ENCODE data around the gene KMT2D.

KMT2D gene

GRCh38 chr12:49018261-49019119 is 42.1 kb downstream of the KMT2D start, which contains the start of gene PRKAG1:
Gene PRKAG1 (minus strand): TSS chr12:49018776. CDS start chr12:49018740, 36 bp downstream.
- FAIRE-seq = peak; percentile 45
- DNase-seq (ENCODE audit: insufficient read length, low spot score) = peak; percentile 96
- peak; percentile 71 for TF ChIP-seq POLR2A (IDR thresholded peaks at IDR 0.05; ENCODE audit: low read depth, low read length)

GRCh38 chr12:49017891-49018260 is 42.7 kb downstream of the KMT2D start:
- TF ChIP-seq POLR2A (IDR thresholded peaks at IDR 0.05; ENCODE audit: low read depth, low read length) = no peak
- FAIRE-seq = no peak
- no peak for DNase-seq (ENCODE audit: insufficient read length, low spot score)

- FAIRE-seq (no peak), DNase-seq (ENCODE audit: insufficient read length, low spot score) (no peak)
- TF ChIP-seq POLR2A (IDR thresholded peaks at IDR 0.05; ENCODE audit: low read depth, low read length) = no peak
These were observed 45.4 kb downstream of the KMT2D start for GRCh38 chr12:49015196-49015595.

- FAIRE-seq (no peak), DNase-seq (ENCODE audit: insufficient read length, low spot score) (no peak)
- TF ChIP-seq POLR2A (IDR thresholded peaks at IDR 0.05; ENCODE audit: low read depth, low read length) = no peak
These were observed 46.0 kb downstream of the KMT2D start for GRCh38 chr12:49014547-49014946.

GRCh38 chr12:49013428-49013827 is 47.2 kb downstream of the KMT2D start:
- FAIRE-seq (no peak), DNase-seq (ENCODE audit: insufficient read length, low spot score) (no peak)
- no peak for TF ChIP-seq POLR2A (IDR thresholded peaks at IDR 0.05; ENCODE audit: low read depth, low read length)

- FAIRE-seq (no peak), DNase-seq (ENCODE audit: insufficient read length, low spot score) (no peak)
- TF ChIP-seq POLR2A (IDR thresholded peaks at IDR 0.05; ENCODE audit: low read depth, low read length) = no peak
These were observed 47.9 kb downstream of the KMT2D start for GRCh38 chr12:49012739-49013138.
